Right atrium auricular region (tissue), 2 donors: ENCODE data around the gene RPS3. TPM values are rescaled to one million over a fixed set of nuclear protein-coding genes. Genes with fewer than 3 reads are reported as not detected.

Experiments
- DNase-seq: peaks from one replicate; pipeline ENCODE4 v3.0.0-alpha.2; 2019; ENCODE audit warnings: low spot score
- H3K27ac ChIP-seq, 2 donors: fragments of 200-600 bp; sonication (generic); 1 replicate in 1 of 2; 2 replicates in 1 of 2; pipeline ENCODE4 v1.5.1; 2016 to 2019
- H3K27me3 ChIP-seq, 2 donors: fragments of 200-600 bp; sonication (generic); one replicate each; pipeline versions ENCODE4 v1.5.1 to v1.6.0; 2017 to 2019
- H3K36me3 ChIP-seq: fragments of 200-600 bp; sonication (generic); one replicate; pipeline ENCODE4 v1.5.1; 2016
- H3K4me1 ChIP-seq, 2 donors: fragments of 200-600 bp; sonication (generic); one replicate each; pipeline versions ENCODE4 v1.5.1 to v1.6.0; 2017 to 2019
- H3K4me3 ChIP-seq, 2 donors: fragments of 200-600 bp; sonication (generic); 1 replicate in 1 of 2; 2 replicates in 1 of 2; pipeline ENCODE4 v1.5.1; 2017 to 2019; ENCODE audit warnings: mild to moderate bottlenecking in 1 of 2, moderate library complexity in 1 of 2
- H3K9me3 ChIP-seq, 2 donors: fragments of 200-600 bp; sonication (generic); one replicate each; pipeline ENCODE4 v1.5.1; 2019
- total RNA-seq, 2 donors: library from RNA; depleted of rRNA; stranded (reverse); fragments of >200 nt; gene quantifications; one replicate each; pipeline ENCODE4 v1.1.0, GENCODE V29; 2016
- TF ChIP-seq, protein P1 (sequence below), 2 donors: fragments of 200-600 bp; sonication (generic); IDR thresholded peaks; one replicate each; pipeline ENCODE4 v1.5.1; 2019; ENCODE audit warnings: antibody characterized with exemption in 2 of 2

The RPS3 gene
- total RNA-seq, 2 donors from 2014 or later, result 391 to 983 TPM

DNA sequence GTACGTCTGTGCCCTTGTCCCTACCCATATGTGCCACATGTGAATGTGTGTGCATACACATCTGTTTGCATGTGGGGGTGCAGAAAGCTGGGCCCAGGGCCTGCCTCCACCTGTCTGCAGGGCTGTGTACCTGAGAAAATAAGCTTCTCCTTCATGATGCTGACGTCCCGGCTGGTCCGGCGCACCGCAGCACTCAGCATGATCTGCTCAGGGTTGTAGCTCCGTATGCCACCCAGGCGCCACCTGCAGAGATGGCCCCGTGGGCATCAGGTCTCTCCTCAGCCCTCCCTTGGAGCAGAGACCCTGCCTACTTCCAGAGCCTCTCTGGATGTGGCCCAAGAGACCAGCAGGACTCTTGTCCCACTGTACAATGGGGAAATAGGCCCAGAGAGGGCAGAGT, 37.5 kb downstream of the RPS3 start:
- no peaks in the 10 kb centered on the region for H3K9me3 ChIP-seq
- no peak for DNase-seq
- no peak overlapping the region for H3K27ac ChIP-seq
- no peaks in the 10 kb centered on the region for H3K4me1 ChIP-seq
- H3K4me3 ChIP-seq, result no peak overlapping the region
- TF ChIP-seq, protein P1, sequence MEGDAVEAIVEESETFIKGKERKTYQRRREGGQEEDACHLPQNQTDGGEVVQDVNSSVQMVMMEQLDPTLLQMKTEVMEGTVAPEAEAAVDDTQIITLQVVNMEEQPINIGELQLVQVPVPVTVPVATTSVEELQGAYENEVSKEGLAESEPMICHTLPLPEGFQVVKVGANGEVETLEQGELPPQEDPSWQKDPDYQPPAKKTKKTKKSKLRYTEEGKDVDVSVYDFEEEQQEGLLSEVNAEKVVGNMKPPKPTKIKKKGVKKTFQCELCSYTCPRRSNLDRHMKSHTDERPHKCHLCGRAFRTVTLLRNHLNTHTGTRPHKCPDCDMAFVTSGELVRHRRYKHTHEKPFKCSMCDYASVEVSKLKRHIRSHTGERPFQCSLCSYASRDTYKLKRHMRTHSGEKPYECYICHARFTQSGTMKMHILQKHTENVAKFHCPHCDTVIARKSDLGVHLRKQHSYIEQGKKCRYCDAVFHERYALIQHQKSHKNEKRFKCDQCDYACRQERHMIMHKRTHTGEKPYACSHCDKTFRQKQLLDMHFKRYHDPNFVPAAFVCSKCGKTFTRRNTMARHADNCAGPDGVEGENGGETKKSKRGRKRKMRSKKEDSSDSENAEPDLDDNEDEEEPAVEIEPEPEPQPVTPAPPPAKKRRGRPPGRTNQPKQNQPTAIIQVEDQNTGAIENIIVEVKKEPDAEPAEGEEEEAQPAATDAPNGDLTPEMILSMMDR (IDR thresholded peaks at IDR 0.05), result no peak
- H3K36me3 ChIP-seq, result no peaks in the 10 kb centered on the region
- no peaks in the 10 kb centered on the region for H3K27me3 ChIP-seq

DNA sequence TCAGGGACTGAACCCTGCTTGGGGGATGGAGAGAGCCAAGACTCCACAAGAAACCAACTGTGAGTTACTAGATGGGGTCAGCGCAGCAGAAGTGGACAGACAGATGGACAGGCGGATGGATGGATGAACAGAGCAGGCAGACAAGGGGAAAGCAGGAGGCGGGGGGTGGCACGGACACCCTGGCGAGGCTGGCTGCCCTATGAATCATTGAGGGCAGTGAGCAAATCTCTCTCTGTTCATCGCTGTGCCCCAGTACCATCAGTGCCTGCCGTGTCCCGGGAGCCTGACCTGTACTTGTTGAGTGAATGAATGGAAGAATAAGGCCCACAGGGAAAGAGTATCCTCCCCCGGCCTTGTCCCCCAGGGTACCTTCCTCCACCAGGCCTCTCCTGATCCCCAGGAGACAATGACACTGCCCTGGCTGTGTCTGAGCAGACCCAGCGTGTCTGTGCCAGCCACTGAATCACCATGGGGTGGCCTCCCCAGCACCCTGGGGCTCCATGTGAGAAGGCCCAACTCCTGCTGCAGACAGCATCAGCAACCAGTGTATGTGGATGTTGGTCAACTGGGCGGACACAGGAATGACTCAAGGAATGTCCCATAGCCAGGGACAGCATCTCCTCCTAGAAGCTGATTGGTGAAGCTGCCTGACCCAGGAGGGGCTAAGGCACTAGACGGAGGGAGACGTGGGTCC, 38.8 kb downstream of the RPS3 start:
- Histone ChIP-seq H3K9me3 (no peaks in the 10 kb centered on the region), H3K36me3 (no peaks in the 10 kb centered on the region), H3K27me3 (no peaks in the 10 kb centered on the region), H3K27ac (no peak overlapping the region), H3K4me1 (no peaks in the 10 kb centered on the region), H3K4me3 (no peak overlapping the region)
- TF ChIP-seq, protein P1 (IDR thresholded peaks at IDR 0.05), result no peak
- no peak for DNase-seq

DNA sequence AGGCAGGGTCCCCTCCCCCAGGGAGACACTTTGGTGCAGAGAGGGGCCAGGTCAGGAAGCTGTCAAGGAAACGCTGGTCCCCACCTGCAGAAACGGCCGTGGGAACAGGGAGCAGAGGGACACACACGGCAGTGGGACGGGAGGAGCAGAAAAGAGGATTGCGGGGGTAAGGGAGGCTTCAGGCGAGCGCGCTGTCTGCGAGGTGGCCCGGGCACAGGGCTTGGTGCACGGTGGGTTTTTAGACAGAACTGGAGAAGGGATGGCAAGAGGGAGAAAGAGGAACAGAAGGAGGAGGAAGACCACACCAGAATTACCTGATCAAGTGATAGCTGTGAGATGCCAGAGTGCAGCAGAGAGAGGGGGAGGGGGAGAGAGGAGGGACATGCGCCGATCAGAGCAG, 39.7 kb downstream of the RPS3 start:
- Histone ChIP-seq H3K4me1 (no peaks in the 10 kb centered on the region), H3K36me3 (no peaks in the 10 kb centered on the region), H3K27me3 (no peaks in the 10 kb centered on the region), H3K27ac (no peak overlapping the region), H3K9me3 (no peaks in the 10 kb centered on the region), H3K4me3 (no peak overlapping the region)
- TF ChIP-seq, protein P1 (IDR thresholded peaks at IDR 0.05), result no peak
- DNase-seq, result no peak

DNA sequence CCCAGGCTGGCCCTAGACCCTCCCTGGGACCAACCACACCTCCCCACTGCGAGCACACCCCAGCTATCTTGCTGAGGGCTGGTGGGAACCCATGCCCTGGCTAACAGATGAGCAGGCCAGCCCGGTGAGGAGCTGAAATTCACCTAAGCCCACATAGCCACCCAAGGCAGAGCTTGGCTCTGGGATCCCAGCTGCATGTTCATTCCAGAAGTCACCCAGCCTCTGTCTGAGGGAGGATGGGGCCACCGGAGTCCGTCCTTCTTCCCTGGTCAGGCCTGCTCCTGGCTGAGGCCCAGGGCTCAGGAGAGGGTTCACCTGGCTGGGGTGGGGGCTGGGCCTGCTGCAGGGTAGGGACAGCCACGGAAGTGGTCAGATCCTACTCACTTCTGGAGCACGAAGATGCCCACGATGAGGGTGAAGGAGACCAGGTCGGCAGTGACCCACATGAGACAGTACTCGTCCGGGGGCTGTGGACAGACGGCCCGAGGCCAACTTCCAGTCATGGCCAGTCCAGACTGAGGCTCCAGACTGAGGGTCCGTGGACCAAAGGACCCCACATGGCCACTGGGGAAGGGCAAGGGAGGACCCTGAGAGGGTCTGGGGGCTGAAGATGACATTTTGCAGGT, 40.3 kb downstream of the RPS3 start:
- no peak for DNase-seq
- no peaks in the 10 kb centered on the region for H3K9me3 ChIP-seq
- H3K4me1 ChIP-seq, result no peaks in the 10 kb centered on the region
- no peak overlapping the region for H3K4me3 ChIP-seq
- TF ChIP-seq, protein P1 (IDR thresholded peaks at IDR 0.05), result no peak
- no peak overlapping the region for H3K27ac ChIP-seq
- H3K36me3 ChIP-seq, result no peaks in the 10 kb centered on the region
- H3K27me3 ChIP-seq, result no peaks in the 10 kb centered on the region

DNA sequence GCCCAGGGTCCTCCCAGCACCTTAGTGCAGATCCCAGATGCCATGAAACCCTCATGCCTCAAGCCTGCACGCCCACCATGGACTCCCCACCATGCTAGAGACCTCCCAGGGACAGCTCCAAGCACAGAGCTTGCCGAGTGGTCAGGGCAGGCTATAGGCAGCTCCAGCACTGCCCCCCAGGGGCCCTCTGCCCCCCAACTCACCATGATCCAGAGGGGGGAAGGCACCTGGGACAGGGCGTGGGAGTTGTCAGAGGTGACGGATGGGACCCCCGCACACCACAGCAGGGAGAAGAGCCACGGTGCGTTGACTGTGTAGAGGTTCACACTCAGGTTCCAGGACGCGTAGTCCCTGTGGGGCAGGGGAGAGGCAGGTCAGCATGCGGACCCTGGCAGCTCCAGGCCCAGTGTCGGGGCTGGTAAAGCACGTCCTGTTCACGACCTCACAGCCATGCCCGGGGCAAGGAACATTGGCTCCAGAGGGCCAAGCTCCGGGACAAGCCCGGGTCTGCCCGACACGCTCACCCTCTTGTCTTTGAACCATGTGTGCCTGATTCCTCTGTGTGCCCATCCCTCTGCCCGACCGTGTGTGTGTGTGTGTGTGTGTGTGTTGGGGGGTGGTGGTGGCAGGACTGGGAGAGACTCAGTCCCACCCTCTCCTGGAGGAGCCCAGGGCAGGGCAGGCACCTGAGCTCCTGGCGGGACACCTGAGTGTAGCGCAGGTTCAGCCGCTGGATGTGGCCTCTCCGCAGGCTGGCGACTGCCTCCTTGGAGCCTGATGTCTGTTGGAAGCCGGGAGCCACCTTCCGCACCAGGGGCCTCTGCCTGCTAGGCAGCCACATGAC, 41.9 kb downstream of the RPS3 start:
- TF ChIP-seq, protein P1 (IDR thresholded peaks at IDR 0.05), result no peak
- Histone ChIP-seq H3K27me3 (no peaks in the 10 kb centered on the region), H3K4me3 (no peak overlapping the region), H3K4me1 (no peaks in the 10 kb centered on the region), H3K9me3 (no peaks in the 10 kb centered on the region), H3K27ac (no peak overlapping the region), H3K36me3 (no peaks in the 10 kb centered on the region)
- DNase-seq, result no peak
